H1 (cell line): ENCODE results near the gene DLX4. TPM values are rescaled to one million over a fixed set of nuclear protein-coding genes. Genes with fewer than 3 reads are reported as not detected.

Experiments used
- CTCF ChIA-PET: fragments of 300-600 bp; sonication (Branson Sonifier 250); formaldehyde crosslinking; loops from one replicate; lab custom pipeline; 2021; ENCODE audit not compliant: partially characterized antibody; lab: Charles Lee
- POLR2A ChIA-PET: fragments of 300-600 bp; sonication (Branson Sonifier 250); formaldehyde crosslinking; loops from one replicate; lab custom pipeline; 2021; ENCODE audit warnings: inconsistent platforms; ENCODE audit not compliant: partially characterized antibody; lab: Charles Lee
- DNase-seq, 2 experiments: peaks; one replicate each; pipeline versions ENCODE4 v3.0.0 to v3.0.0-alpha.2; 2010 to 2022; ENCODE audit warnings: low spot score in 2 of 2, low read depth in 1 of 2, mixed read lengths in 1 of 2
- FAIRE-seq: peaks from 2 replicates; lab custom pipeline; 2011; peaks lifted over from hg19 to GRCh38; lab: Jason Lieb, UNC
- H2AFZ ChIP-seq: 2 replicates; pipeline ENCODE4 v1.8.1; 2012; ENCODE audit warnings: low read length, inconsistent platforms
- H2AK5ac ChIP-seq: 2 replicates; pipeline ENCODE4 v1.6.1; 2013; ENCODE audit warnings: low read depth, low read length
- H2BK120ac ChIP-seq: replicated peaks from 2 replicates; pipeline ENCODE3; 2013; ENCODE audit warnings: low read depth, low read length, inconsistent platforms
- H2BK12ac ChIP-seq: 2 replicates; pipeline ENCODE4 v1.6.1; 2013; ENCODE audit warnings: low read depth, low read length
- H2BK15ac ChIP-seq: 2 replicates; pipeline ENCODE4 v1.6.1; 2013; ENCODE audit warnings: low read length
- H2BK20ac ChIP-seq: 2 replicates; pipeline ENCODE4 v1.6.1; 2013; ENCODE audit warnings: low read length
- H2BK5ac ChIP-seq: 2 replicates; pipeline ENCODE4 v1.6.1; 2013; ENCODE audit warnings: low read depth, low read length
- H3K14ac ChIP-seq: 2 replicates; pipeline ENCODE4 v1.6.1; 2013; ENCODE audit warnings: inconsistent platforms; ENCODE audit not compliant: insufficient read length
- H3K18ac ChIP-seq: 2 replicates; pipeline ENCODE4 v1.6.1; 2013; ENCODE audit warnings: low read length; ENCODE audit errors: extremely low read depth
- H3K23ac ChIP-seq: 2 replicates; pipeline ENCODE4 v1.6.1; 2013; ENCODE audit warnings: inconsistent platforms; ENCODE audit not compliant: insufficient read length
- H3K23me2 ChIP-seq: 2 replicates; pipeline ENCODE4 v1.6.1; 2013; ENCODE audit warnings: low read depth, low read length
- H3K27ac ChIP-seq: 2 replicates; pipeline ENCODE4 v1.6.1; 2011; ENCODE audit warnings: low read depth, low read length, inconsistent platforms
- H3K27me3 ChIP-seq, 4 experiments: replicated peaks in 1 of 4; 1 replicate in 1 of 4; 2 replicates in 3 of 4; pipeline versions ENCODE4 v1.6.1 to v1.8.1; 2011 to 2013; ENCODE audit warnings: low read length in 3 of 4, mild to moderate bottlenecking in 3 of 4, inconsistent platforms in 2 of 4, mixed read lengths in 2 of 4, moderate library complexity in 1 of 4; ENCODE audit not compliant: control insufficient read depth in 3 of 4, insufficient read depth in 3 of 4; ENCODE audit errors: extremely low read depth in 1 of 4
- H3K36me3 ChIP-seq, 4 experiments: 2 replicates each; pipeline versions ENCODE4 v1.6.1 to v1.8.1; 2011 to 2013; ENCODE audit warnings: mild to moderate bottlenecking in 4 of 4, low read length in 3 of 4, moderate library complexity in 2 of 4, control low read depth in 1 of 4, inconsistent platforms in 1 of 4; ENCODE audit not compliant: insufficient read depth in 4 of 4, control insufficient read depth in 2 of 4
- H3K4ac ChIP-seq: replicated peaks from 2 replicates; pipeline ENCODE3; 2013; ENCODE audit warnings: low read length, low read depth, mixed read lengths, inconsistent platforms; ENCODE audit not compliant: insufficient read length
- H3K4me1 ChIP-seq, 4 experiments: replicated peaks in 1 of 4; 1 replicate in 1 of 4; 2 replicates in 3 of 4; pipeline versions ENCODE4 v1.6.1 to v1.8.1; 2011 to 2013; ENCODE audit warnings: low read length in 3 of 4, inconsistent platforms in 2 of 4, mixed read lengths in 1 of 4; ENCODE audit not compliant: insufficient read depth in 4 of 4, control insufficient read depth in 3 of 4
- H3K4me2 ChIP-seq, 2 experiments: 2 replicates each; pipeline versions ENCODE4 v1.6.1 to v1.8.1; 2011 to 2013; ENCODE audit warnings: low read depth in 2 of 2, low read length in 2 of 2, control low read depth in 1 of 2, inconsistent platforms in 1 of 2, mild to moderate bottlenecking in 1 of 2; ENCODE audit not compliant: insufficient read depth in 1 of 2
- H3K4me3 ChIP-seq, 4 experiments: fragments of 200-600, 300-600 bp in 1 of 4; sonication (generic), shearing (Covaris generic), sonication (Bioruptor Twin) in 1 of 4; 2 replicates each; pipeline versions ENCODE4 v1.5.1 to v1.8.1; 2011 to 2016; ENCODE audit warnings: low read length in 4 of 4, low read depth in 3 of 4, control low read depth in 2 of 4, inconsistent platforms in 2 of 4, mild to moderate bottlenecking in 2 of 4, mixed read lengths in 1 of 4, moderate library complexity in 1 of 4; ENCODE audit not compliant: insufficient read depth in 2 of 4; ENCODE audit errors: extremely low read depth in 1 of 4
- H3K56ac ChIP-seq: replicated peaks from 2 replicates; pipeline ENCODE3; 2013; ENCODE audit warnings: low read depth, mild to moderate bottlenecking, mixed read lengths, low read length, inconsistent platforms; ENCODE audit not compliant: insufficient read length
- H3K79me1 ChIP-seq: 2 replicates; pipeline ENCODE4 v1.6.1; 2013; ENCODE audit warnings: low read depth, low read length, control low read depth
- H3K79me2 ChIP-seq, 2 experiments: 2 replicates each; pipeline versions ENCODE4 v1.6.1 to v1.8.1; 2012 to 2013; ENCODE audit warnings: low read length in 2 of 2, mild to moderate bottlenecking in 2 of 2, inconsistent platforms in 1 of 2; ENCODE audit not compliant: insufficient read depth in 2 of 2, control insufficient read depth in 1 of 2
- H3K9ac ChIP-seq, 4 experiments: replicated peaks in 1 of 4; 1 replicate in 1 of 4; 2 replicates in 3 of 4; pipeline versions ENCODE4 v1.6.1 to v1.8.1; 2011 to 2013; ENCODE audit warnings: low read depth in 3 of 4, low read length in 3 of 4, control low read depth in 2 of 4, mild to moderate bottlenecking in 2 of 4, moderate library complexity in 2 of 4, inconsistent platforms in 1 of 4; ENCODE audit errors: extremely low read depth in 1 of 4
- H3K9me3 ChIP-seq, 2 experiments: 2 replicates each; pipeline versions ENCODE4 v1.6.1 to v1.8.1; 2012 to 2013; ENCODE audit warnings: mild to moderate bottlenecking in 2 of 2, moderate library complexity in 2 of 2, control low read depth in 1 of 2, inconsistent platforms in 1 of 2, low read depth in 1 of 2, low read length in 1 of 2, mixed read lengths in 1 of 2; ENCODE audit not compliant: insufficient read depth in 2 of 2
- H4K20me1 ChIP-seq, 2 experiments: replicated peaks in 1 of 2; 2 replicates each; pipeline versions ENCODE3 to v1.8.1; 2011 to 2013; ENCODE audit warnings: inconsistent platforms in 2 of 2, low read length in 2 of 2, mild to moderate bottlenecking in 1 of 2; ENCODE audit not compliant: insufficient read depth in 2 of 2, control insufficient read depth in 1 of 2
- H4K5ac ChIP-seq: 2 replicates; pipeline ENCODE4 v1.6.1; 2013; ENCODE audit warnings: low read length, low read depth, mixed read lengths, inconsistent platforms; ENCODE audit not compliant: insufficient read length
- H4K8ac ChIP-seq: 2 replicates; pipeline ENCODE4 v1.8.0; 2013; ENCODE audit warnings: mild to moderate bottlenecking, moderate library complexity, low read length, inconsistent platforms; ENCODE audit not compliant: insufficient read depth; ENCODE audit errors: extremely low read depth
- H4K91ac ChIP-seq: replicated peaks from 2 replicates; pipeline ENCODE3; 2013; ENCODE audit warnings: low read length, mixed read lengths, inconsistent platforms; ENCODE audit not compliant: insufficient read length
- CBX5 ChIP-seq: fragments of 300-800, 300-1000 bp; sonication (generic); IDR thresholded peaks from 2 replicates; pipeline ENCODE4 v1.7.1; 2016; ENCODE audit warnings: antibody characterized with exemption, low read length, low read depth
- CBX8 ChIP-seq: fragments of 300-800, 300-1000 bp; sonication (generic); IDR thresholded peaks from 2 replicates; pipeline ENCODE4 v1.7.1; 2016; ENCODE audit warnings: low read depth, low read length, borderline replicate concordance
- CTBP2 ChIP-seq: IDR thresholded peaks from 2 replicates; pipeline ENCODE4 v1.7.0; 2011; ENCODE audit warnings: borderline replicate concordance, mild to moderate bottlenecking, moderate library complexity, mixed read lengths, low read length; ENCODE audit not compliant: insufficient read depth, insufficient read length
- EGR1 ChIP-seq: IDR thresholded peaks from 2 replicates; pipeline ENCODE4 v1.6.1; 2011; ENCODE audit warnings: low read depth, low read length, borderline replicate concordance
- EZH2 ChIP-seq: fragments of 200-600 bp; sonication (generic); IDR thresholded peaks from 2 replicates; pipeline ENCODE4 v1.7.1; 2012; ENCODE audit warnings: low read depth, mild to moderate bottlenecking, moderate library complexity, low read length, inconsistent platforms; ENCODE audit not compliant: severe bottlenecking
- FOSL1 ChIP-seq: IDR thresholded peaks from 2 replicates; pipeline ENCODE4 v1.6.1; 2011; ENCODE audit warnings: mild to moderate bottlenecking, low read depth, low read length, moderate library complexity; ENCODE audit not compliant: insufficient read depth
- KDM4A ChIP-seq: IDR thresholded peaks from one replicate; pipeline ENCODE4 v1.7.1; 2012; ENCODE audit warnings: low read depth, mild to moderate bottlenecking, moderate library complexity, low read length, inconsistent platforms; ENCODE audit not compliant: severe bottlenecking
- MAX ChIP-seq: IDR thresholded peaks from 2 replicates; pipeline ENCODE4 v1.6.1; 2012; ENCODE audit warnings: inconsistent platforms
- POLR2AphosphoS5 ChIP-seq: IDR thresholded peaks from 2 replicates; pipeline ENCODE4 v1.6.1; 2011; ENCODE audit warnings: low read depth, low read length
- RNF2 ChIP-seq: fragments of 200-900, 300-1000 bp; sonication (generic); IDR thresholded peaks from 2 replicates; pipeline ENCODE4 v1.7.1; 2016; ENCODE audit warnings: borderline replicate concordance, low read depth, mild to moderate bottlenecking, antibody characterized with exemption, low read length; ENCODE audit not compliant: poor library complexity, severe bottlenecking; ENCODE audit errors: missing control alignments
- TEAD4 ChIP-seq: IDR thresholded peaks from 2 replicates; pipeline ENCODE4 v1.6.1; 2012; ENCODE audit warnings: low read depth, low read length, inconsistent platforms, mixed read lengths
- WGBS, 2 experiments: shearing (Covaris generic) in 1 of 2; methylation state at CpG; one replicate each; pipeline versions ENCODE4 v1.1.6 to v1.1.7; 2013 to 2015; ENCODE audit warnings: low lambda C conversion rate in 2 of 2, mixed read lengths in 2 of 2, inconsistent platforms in 1 of 2, low coverage in 1 of 2, missing lambda C conversion rate in 1 of 2; ENCODE audit not compliant: insufficient replicate concordance in 2 of 2, insufficient coverage in 1 of 2, insufficient read length in 1 of 2; ENCODE audit errors: extremely low coverage in 1 of 2, missing lambda C conversion rate in 1 of 2; 5-methylcytosine and 5-hydroxymethylcytosine counted together
- polyA plus RNA-seq, 7 experiments: library from polyadenylated mRNA; depleted of rRNA in 3 of 7; stranded (reverse) in 5 of 7; unstranded in 2 of 7; fragments of >200 nt in 5 of 7; fragments of 200-250 nt in 2 of 7; gene quantifications; 1 replicate in 5 of 7; 2 replicates in 1 of 7; 4 replicates in 1 of 7; pipeline versions ENCODE4 v1.2.1 to v1.2.3, GENCODE V29; 2011 to 2013; ENCODE audit warnings: missing spikeins in 2 of 7, mixed read lengths in 2 of 7
- total RNA-seq: library from RNA; stranded (reverse); fragmentation: NEBNext Ultra II Directional; extraction: Animal tissue kit (Norgen Biotek cat#: 25700); gene quantifications from 2 replicates; pipeline ENCODE4 v1.2.1, GENCODE V29; 2021

The DLX4 gene
- total and polyA plus RNA-seq, 2 of the 8 experiments (the other 6 are each of a cell fraction or from before 2014, with no cell fraction given): 0.67 to 0.80 TPM

GRCh38 chr17:49963626-49964302 lies 5.2 kb upstream of the DLX4 start:
- DNase-seq: peak in 1 of 2 experiments; percentile 79
- no peak overlapping the region for H4K8ac ChIP-seq
- peak overlapping the region; percentile 61; the same call in 1 of the 2 replicates for H2BK20ac ChIP-seq
- H4K20me1 ChIP-seq: peaks cover 5 to 20% of the 10 kb centered on the region in 2 experiments
- peak overlapping the region; percentile 8 to 54 (median 26); a peak in 7 of 8 replicates for H3K4me3 ChIP-seq
- peak overlapping the region; percentile 98 for H2BK12ac ChIP-seq
- H3K36me3 ChIP-seq: no peaks in the 10 kb centered on the region
- no peak overlapping the region for H2BK5ac ChIP-seq
- peak overlapping the region; percentile 69 to 72 for H3K4me2 ChIP-seq
- no peak overlapping the region for H2BK120ac ChIP-seq
- H4K91ac ChIP-seq: no peak overlapping the region
- H2BK15ac ChIP-seq: peak overlapping the region; percentile 99
- no peak overlapping the region for H2AFZ ChIP-seq
- H3K79me1 ChIP-seq: no peaks in the 10 kb centered on the region
- peaks cover 11% of the 10 kb centered on the region for H3K23me2 ChIP-seq
- no peak overlapping the region for H3K14ac ChIP-seq
- 4% methylated on average over 46 of the region's 52 CpGs; no CpG with 5 or more reads in 1 of the 2 experiments for WGBS, 2 experiments
- H3K4me1 ChIP-seq: peaks cover 0 to 28% (median 19%) of the 10 kb centered on the region in 4 experiments; a peak in 6 of 7 replicates
- peak overlapping the region; percentile 94 for H2AK5ac ChIP-seq
- H3K27me3 ChIP-seq: peaks cover 61 to 74% (median 71%) of the 10 kb centered on the region in 4 experiments
- peak overlapping the region; percentile 48 for H3K56ac ChIP-seq
- H3K23ac ChIP-seq: no peak overlapping the region
- H4K5ac ChIP-seq: no peak overlapping the region
- CTCF ChIA-PET: interaction anchor here (0.6 to 16.9 kb wide), 13 partner anchors 9 to 110 kb away, joined by 3 to 275 read pairs (median 6); partner anchors contain the start of gene DLX3
- no peak overlapping the region for H3K9ac ChIP-seq
- H3K79me2 ChIP-seq: no peaks in the 10 kb centered on the region
- no peak overlapping the region for H3K4ac ChIP-seq
- H3K9me3 ChIP-seq: no peaks in the 10 kb centered on the region
- H3K18ac ChIP-seq: peak overlapping the region; percentile 78; the same call in 1 of the 2 replicates
- no peak overlapping the region for H3K27ac ChIP-seq
- FAIRE-seq: no peak
- POLR2A ChIA-PET: interaction anchor here (0.8 to 3.0 kb wide), 10 partner anchors 8 to 92 kb away, joined by 3 to 18 read pairs (median 6); partner anchors contain the start of genes DLX3 and ITGA3
- TF ChIP-seq CTBP2 (peak; percentile 24), EZH2 (peak; percentile 91), FOSL1 (no peak), TEAD4 (no peak), POLR2AphosphoS5 (no peak), RNF2 (peak; percentile 98), EGR1 (no peak), CBX5 (no peak), MAX (no peak; the same call in 1 of the 2 replicates), KDM4A (peak; percentile 41), CBX8 (peak; percentile 61)
